Nephron (organoid): ENCODE data around the gene LZTFL1.

Experiments
- H3K27ac Mint-ChIP-seq, 3 experiments: 2 replicates each; pipeline ENCODE4 v1.8.0; 2020; ENCODE audit warnings: mixed read lengths in 3 of 3, mild to moderate bottlenecking in 2 of 3, moderate library complexity in 1 of 3
- H3K27me3 Mint-ChIP-seq: 2 replicates; pipeline ENCODE4 v1.8.0; 2021; ENCODE audit warnings: low read depth, mild to moderate bottlenecking, moderate library complexity, mixed read lengths
- H3K36me3 Mint-ChIP-seq: 2 replicates; pipeline ENCODE4 v1.8.0; 2020; ENCODE audit warnings: low read depth, mixed read lengths
- H3K4me1 Mint-ChIP-seq: 2 replicates; pipeline ENCODE4 v1.8.0; 2020; ENCODE audit warnings: mixed read lengths
- H3K4me3 Mint-ChIP-seq, 3 experiments: 2 replicates each; pipeline ENCODE4 v1.8.0; 2020; ENCODE audit warnings: mild to moderate bottlenecking in 3 of 3, mixed read lengths in 3 of 3, moderate library complexity in 2 of 3
- H3K9me3 Mint-ChIP-seq: 2 replicates; pipeline ENCODE4 v1.8.0; 2020; ENCODE audit warnings: mixed read lengths
- CTCF ChIP-seq, 3 experiments: fragments of 200-600 bp; sonication (generic); IDR thresholded peaks; one replicate each; pipeline ENCODE4 v1.5.0; 2021; ENCODE audit warnings: antibody characterized with exemption in 3 of 3; ENCODE audit not compliant: unreplicated experiment in 3 of 3

The LZTFL1 gene

GRCh38 chr3:45803252-45803935 is 38.5 kb downstream of the LZTFL1 start:
- Mint-ChIP-seq H3K27me3 (peaks cover 28% of the 10 kb centered on the region), H3K4me3 (no peak overlapping the region), H3K36me3 (peaks cover 10% of the 10 kb centered on the region), H3K27ac (no peak overlapping the region), H3K9me3 (no peaks in the 10 kb centered on the region), H3K4me1 (peaks cover 5% of the 10 kb centered on the region)
- no peak for TF ChIP-seq CTCF (IDR thresholded peaks at IDR 0.05; ENCODE audit: unreplicated experiment in 3 of 3)

- H3K36me3 Mint-ChIP-seq, result peaks cover 10% of the 10 kb centered on the region
- H3K27ac Mint-ChIP-seq, result no peak overlapping the region
- H3K4me1 Mint-ChIP-seq, result no peaks in the 10 kb centered on the region
- no peak overlapping the region for H3K4me3 Mint-ChIP-seq
- peaks cover 41% of the 10 kb centered on the region for H3K27me3 Mint-ChIP-seq
- no peak for TF ChIP-seq CTCF (IDR thresholded peaks at IDR 0.05; ENCODE audit: unreplicated experiment in 3 of 3)
- H3K9me3 Mint-ChIP-seq, result no peaks in the 10 kb centered on the region
Observed at GRCh38 chr3:45802146-45802545, 39.8 kb downstream of the LZTFL1 start.

- TF ChIP-seq CTCF (IDR thresholded peaks at IDR 0.05; ENCODE audit: unreplicated experiment in 3 of 3), result no peak
- no peaks in the 10 kb centered on the region for H3K9me3 Mint-ChIP-seq
- H3K27ac Mint-ChIP-seq, result no peak overlapping the region
- peaks cover 55% of the 10 kb centered on the region for H3K27me3 Mint-ChIP-seq
- H3K36me3 Mint-ChIP-seq, result peaks cover 7% of the 10 kb centered on the region
- no peak overlapping the region for H3K4me3 Mint-ChIP-seq
- peaks cover under 1% of the 10 kb centered on the region for H3K4me1 Mint-ChIP-seq
Observed at GRCh38 chr3:45800611-45801010, 41.3 kb downstream of the LZTFL1 start.

GRCh38 chr3:45799586-45799985 is 42.3 kb downstream of the LZTFL1 start:
- no peaks in the 10 kb centered on the region for H3K9me3 Mint-ChIP-seq

GRCh38 chr3:45798034-45798433 is 43.9 kb downstream of the LZTFL1 start:
- peaks cover 5% of the 10 kb centered on the region for H3K4me1 Mint-ChIP-seq
- H3K36me3 Mint-ChIP-seq, result no peaks in the 10 kb centered on the region
- TF ChIP-seq CTCF (IDR thresholded peaks at IDR 0.05; ENCODE audit: unreplicated experiment in 3 of 3), result no peak
- no peak overlapping the region for H3K27ac Mint-ChIP-seq
- peak overlapping the region in 2 of 3 experiments; percentile 26 to 41 for H3K4me3 Mint-ChIP-seq
- H3K27me3 Mint-ChIP-seq, result peaks cover 78% of the 10 kb centered on the region
- H3K9me3 Mint-ChIP-seq, result no peaks in the 10 kb centered on the region

More at GRCh38 chr3:45799586-45799985, 42.3 kb downstream of the LZTFL1 start:
- TF ChIP-seq CTCF (IDR thresholded peaks at IDR 0.05; ENCODE audit: unreplicated experiment in 3 of 3), result no peak
- H3K27ac Mint-ChIP-seq, result no peak overlapping the region
- no peaks in the 10 kb centered on the region for H3K36me3 Mint-ChIP-seq
- H3K27me3 Mint-ChIP-seq, result peaks cover 65% of the 10 kb centered on the region
- peaks cover 5% of the 10 kb centered on the region for H3K4me1 Mint-ChIP-seq
- H3K4me3 Mint-ChIP-seq, result no peak overlapping the region
